ENCODE results near the gene TOP3B. TPM values are rescaled to one million over a fixed set of nuclear protein-coding genes. Genes with fewer than 3 reads are reported as not detected.

TOP3B gene
- total RNA-seq, 1 donor from 2014 or later = 53.9 TPM

DNA sequence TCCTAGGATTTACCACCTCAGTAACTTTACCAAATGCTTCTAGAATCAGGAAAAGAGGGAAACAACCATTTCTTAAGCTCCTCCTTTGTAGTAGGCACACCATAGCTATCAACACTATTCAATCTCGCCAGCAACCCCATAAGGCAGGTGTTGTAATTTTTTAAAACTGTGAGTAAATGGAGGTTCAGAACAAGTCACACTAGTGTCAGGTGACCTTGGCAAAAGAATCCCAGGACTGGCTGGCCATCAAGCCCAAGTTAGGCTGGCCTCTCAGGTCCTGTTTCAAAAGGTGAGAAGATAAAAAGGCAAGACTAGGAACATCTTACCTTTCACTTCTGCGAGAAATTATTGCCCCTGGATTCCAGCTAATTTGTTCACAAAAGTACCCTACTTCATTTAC, 713 bp downstream of the TOP3B start:
- peak; percentile 49 for DNase-seq (ENCODE audit: low spot score)
- peaks cover 40% of the 10 kb centered on the region for H4K20me1 ChIP-seq (ENCODE audit: low read depth)
- Mint-ChIP-seq H3K36me3 (peaks cover 3% of the 10 kb centered on the region), H3K4me1 (peaks cover 12% of the 10 kb centered on the region), H3K9me3 (no peaks in the 10 kb centered on the region), H3K4me3 (peak overlapping the region; percentile 93), H3K27me3 (ENCODE audit: insufficient read depth, low read depth) (peaks cover 10% of the 10 kb centered on the region), H3K27ac (no peak overlapping the region)
- TF ChIP-seq, protein P1, sequence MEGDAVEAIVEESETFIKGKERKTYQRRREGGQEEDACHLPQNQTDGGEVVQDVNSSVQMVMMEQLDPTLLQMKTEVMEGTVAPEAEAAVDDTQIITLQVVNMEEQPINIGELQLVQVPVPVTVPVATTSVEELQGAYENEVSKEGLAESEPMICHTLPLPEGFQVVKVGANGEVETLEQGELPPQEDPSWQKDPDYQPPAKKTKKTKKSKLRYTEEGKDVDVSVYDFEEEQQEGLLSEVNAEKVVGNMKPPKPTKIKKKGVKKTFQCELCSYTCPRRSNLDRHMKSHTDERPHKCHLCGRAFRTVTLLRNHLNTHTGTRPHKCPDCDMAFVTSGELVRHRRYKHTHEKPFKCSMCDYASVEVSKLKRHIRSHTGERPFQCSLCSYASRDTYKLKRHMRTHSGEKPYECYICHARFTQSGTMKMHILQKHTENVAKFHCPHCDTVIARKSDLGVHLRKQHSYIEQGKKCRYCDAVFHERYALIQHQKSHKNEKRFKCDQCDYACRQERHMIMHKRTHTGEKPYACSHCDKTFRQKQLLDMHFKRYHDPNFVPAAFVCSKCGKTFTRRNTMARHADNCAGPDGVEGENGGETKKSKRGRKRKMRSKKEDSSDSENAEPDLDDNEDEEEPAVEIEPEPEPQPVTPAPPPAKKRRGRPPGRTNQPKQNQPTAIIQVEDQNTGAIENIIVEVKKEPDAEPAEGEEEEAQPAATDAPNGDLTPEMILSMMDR (IDR thresholded peaks at IDR 0.05) = no peak
- peak overlapping the region; percentile 95 for H3K4me2 ChIP-seq
- peak overlapping the region; percentile 82 for H3K4me3 ChIP-seq
- H3K27me3 ChIP-seq = peaks cover 16% of the 10 kb centered on the region
- no peaks in the 10 kb centered on the region for H3K9me3 ChIP-seq (ENCODE audit: low read depth)
- H3K9ac ChIP-seq = peak overlapping the region; percentile 85
- H3K36me3 ChIP-seq = no peaks in the 10 kb centered on the region
- H3K27ac ChIP-seq = peak overlapping the region; percentile 23
- H3K4me1 ChIP-seq = peaks cover 7% of the 10 kb centered on the region
- peaks cover 15% of the 10 kb centered on the region for H3F3A ChIP-seq (ENCODE audit: low read depth)
- H3K79me2 ChIP-seq (ENCODE audit: low read depth) = peaks cover 35% of the 10 kb centered on the region
- no peak overlapping the region for H2AFZ ChIP-seq (replicated peaks)

DNA sequence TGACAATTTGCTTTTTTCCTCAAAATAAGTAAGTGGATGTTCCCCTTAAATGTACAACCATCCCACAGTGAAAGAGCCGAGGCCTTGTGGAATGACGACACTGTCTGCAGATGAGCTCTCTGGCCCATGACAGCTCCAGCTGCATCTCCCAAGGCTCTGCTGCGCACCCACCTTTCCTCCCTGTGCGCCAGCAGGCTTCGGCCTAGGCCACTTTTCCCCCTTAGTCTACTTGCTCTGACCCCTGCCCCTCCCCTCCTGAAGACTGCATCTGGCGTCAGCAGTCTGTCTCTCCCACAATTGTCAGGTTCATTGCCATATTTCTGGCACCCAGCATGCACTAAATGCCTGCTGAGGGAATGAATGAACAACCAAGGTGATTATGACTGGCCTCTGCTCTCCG, 2.0 kb downstream of the TOP3B start:
- no peak overlapping the region for H3K4me2 ChIP-seq
- H3K27me3 ChIP-seq = peaks cover 6% of the 10 kb centered on the region
- peaks cover 15% of the 10 kb centered on the region for H3F3A ChIP-seq (ENCODE audit: low read depth)
- no peaks in the 10 kb centered on the region for H3K9me3 ChIP-seq (ENCODE audit: low read depth)
- H2AFZ ChIP-seq (replicated peaks) = no peak overlapping the region
- peaks cover 12% of the 10 kb centered on the region for H3K4me1 Mint-ChIP-seq
- no peak overlapping the region for H3K9ac ChIP-seq
- no peak overlapping the region for H3K4me3 ChIP-seq
- no peak overlapping the region for H3K27ac ChIP-seq
- H3K36me3 Mint-ChIP-seq = peaks cover 6% of the 10 kb centered on the region
- no peak overlapping the region for H3K27ac Mint-ChIP-seq
- peaks cover 10% of the 10 kb centered on the region for H3K27me3 Mint-ChIP-seq (ENCODE audit: insufficient read depth, low read depth)
- peaks cover 42% of the 10 kb centered on the region for H3K79me2 ChIP-seq (ENCODE audit: low read depth)
- H4K20me1 ChIP-seq (ENCODE audit: low read depth) = peaks cover 53% of the 10 kb centered on the region
- H3K4me1 ChIP-seq = peaks cover 7% of the 10 kb centered on the region
- no peak for DNase-seq (ENCODE audit: low spot score)
- TF ChIP-seq EZH2phosphoT487 (IDR thresholded peaks at IDR 0.05) (no peak), EZH2 (IDR thresholded peaks at IDR 0.05) (no peak)
- no peaks in the 10 kb centered on the region for H3K9me3 Mint-ChIP-seq
- H3K4me3 Mint-ChIP-seq = peak overlapping the region; percentile 93
- no peaks in the 10 kb centered on the region for H3K36me3 ChIP-seq

DNA sequence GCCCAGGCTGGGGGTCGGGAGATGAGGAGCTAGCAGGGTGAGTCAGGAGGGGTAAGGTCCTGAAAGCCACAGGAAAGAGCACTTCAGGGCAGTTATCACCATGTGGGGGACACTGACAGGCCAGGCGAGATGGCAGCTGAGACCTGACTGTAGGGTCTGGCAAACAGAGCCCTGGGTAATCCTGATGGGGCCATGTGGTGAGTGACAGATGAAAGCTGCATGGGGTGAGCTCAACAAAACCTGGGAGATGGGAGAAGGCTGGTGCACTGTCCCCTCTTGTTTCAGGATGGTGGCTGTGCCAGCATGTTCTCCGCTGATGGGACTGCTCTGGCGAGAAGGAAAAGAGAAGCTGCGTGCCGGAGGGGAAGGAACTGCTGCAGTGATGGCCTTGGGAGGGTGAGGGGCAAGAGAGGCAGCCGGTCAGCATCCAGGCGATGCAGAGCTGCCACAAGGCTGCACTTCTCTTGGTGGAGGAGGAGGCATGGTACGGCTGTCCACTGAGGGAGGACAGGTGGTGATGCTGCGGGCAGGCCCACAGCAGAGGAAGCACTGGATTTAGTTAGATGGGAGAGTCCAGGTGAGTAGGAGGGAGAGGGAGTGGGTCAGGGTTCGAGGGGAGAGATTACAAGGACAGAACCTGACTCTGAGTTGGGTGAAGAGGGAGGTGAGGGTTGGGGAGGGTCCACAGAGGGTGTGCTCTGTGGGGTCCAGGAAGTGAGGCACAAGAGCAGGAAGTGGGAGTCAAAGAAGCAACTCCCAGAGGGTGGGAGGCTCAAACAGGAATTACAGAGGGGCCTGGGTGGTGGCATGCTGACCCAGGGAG, 3.8 kb downstream of the TOP3B start:
- H3K27ac Mint-ChIP-seq = peak overlapping the region; percentile 37
- H3F3A ChIP-seq (ENCODE audit: low read depth) = peaks cover 15% of the 10 kb centered on the region
- H3K27me3 ChIP-seq = no peaks in the 10 kb centered on the region
- H3K27ac ChIP-seq = no peak overlapping the region
- no peaks in the 10 kb centered on the region for H3K9me3 ChIP-seq (ENCODE audit: low read depth)
- no peak overlapping the region for H2AFZ ChIP-seq (replicated peaks)
- peaks cover 42% of the 10 kb centered on the region for H3K79me2 ChIP-seq (ENCODE audit: low read depth)
- H3K4me3 Mint-ChIP-seq = peak overlapping the region; percentile 19
- TF ChIP-seq, protein P1 (IDR thresholded peaks at IDR 0.05) = no peak
- TF ChIP-seq EZH2phosphoT487 (IDR thresholded peaks at IDR 0.05) (no peak), EZH2 (IDR thresholded peaks at IDR 0.05) (no peak)
- no peak overlapping the region for H3K4me2 ChIP-seq
- H3K4me1 ChIP-seq = peaks cover 7% of the 10 kb centered on the region
- H3K9me3 Mint-ChIP-seq = no peaks in the 10 kb centered on the region
- H3K9ac ChIP-seq = no peak overlapping the region
- peaks cover 56% of the 10 kb centered on the region for H4K20me1 ChIP-seq (ENCODE audit: low read depth)
- no peak overlapping the region for H3K4me3 ChIP-seq
- peaks cover 9% of the 10 kb centered on the region for H3K27me3 Mint-ChIP-seq (ENCODE audit: insufficient read depth, low read depth)
- no peaks in the 10 kb centered on the region for H3K36me3 ChIP-seq
- peaks cover 12% of the 10 kb centered on the region for H3K4me1 Mint-ChIP-seq
- DNase-seq (ENCODE audit: low spot score) = no peak
- H3K36me3 Mint-ChIP-seq = peaks cover 12% of the 10 kb centered on the region

DNA sequence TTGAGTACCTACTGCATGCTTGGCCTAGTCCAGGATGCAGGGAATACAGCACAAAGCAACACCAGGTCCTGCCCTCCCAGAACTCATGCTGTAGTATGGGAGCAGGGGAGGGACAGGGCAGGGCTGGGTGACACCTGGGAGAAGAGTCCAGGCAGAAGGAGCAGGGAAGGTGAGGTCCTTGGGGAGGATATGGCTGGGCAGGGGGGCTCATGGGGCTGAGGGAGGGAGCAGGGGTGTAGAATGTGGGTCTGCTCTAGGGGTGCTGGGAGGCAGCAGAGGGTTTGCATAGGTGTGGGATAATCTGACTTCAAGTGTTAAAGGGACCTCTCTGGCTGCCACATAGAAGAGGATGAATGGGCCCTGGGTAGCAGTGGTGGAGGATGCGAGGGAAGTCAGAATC, 4.8 kb downstream of the TOP3B start:
- Histone ChIP-seq H3F3A (ENCODE audit: low read depth) (peaks cover 15% of the 10 kb centered on the region), H3K27me3 (no peaks in the 10 kb centered on the region), H3K4me1 (peaks cover 7% of the 10 kb centered on the region), H3K36me3 (no peaks in the 10 kb centered on the region), H3K4me3 (no peak overlapping the region), H3K79me2 (ENCODE audit: low read depth) (peaks cover 42% of the 10 kb centered on the region), H3K4me2 (no peak overlapping the region), H3K27ac (no peak overlapping the region), H3K9me3 (ENCODE audit: low read depth) (no peaks in the 10 kb centered on the region), H4K20me1 (ENCODE audit: low read depth) (peaks cover 58% of the 10 kb centered on the region), H3K9ac (no peak overlapping the region), H2AFZ (replicated peaks) (no peak overlapping the region)
- H3K4me1 Mint-ChIP-seq = peaks cover 12% of the 10 kb centered on the region
- H3K4me3 Mint-ChIP-seq = no peak overlapping the region
- TF ChIP-seq EZH2 (IDR thresholded peaks at IDR 0.05) (no peak), EZH2phosphoT487 (IDR thresholded peaks at IDR 0.05) (no peak)
- TF ChIP-seq, protein P1 (IDR thresholded peaks at IDR 0.05) = no peak
- no peak for DNase-seq (ENCODE audit: low spot score)
- H3K9me3 Mint-ChIP-seq = no peaks in the 10 kb centered on the region
- peaks cover 10% of the 10 kb centered on the region for H3K27me3 Mint-ChIP-seq (ENCODE audit: insufficient read depth, low read depth)
- H3K27ac Mint-ChIP-seq = no peak overlapping the region
- peaks cover 12% of the 10 kb centered on the region for H3K36me3 Mint-ChIP-seq

Measured in neural progenitor cell (in vitro differentiated cells).